NCI-H187 (cell line): ENCODE data around the gene PTCD2.

Experiments
- DNase-seq, 2 experiments: peaks; one replicate each; lab custom pipeline; 2025; lab: John Stamatoyannopoulos, UW

Gene PTCD2

GRCh38 chr5:72319976-72320752 is at the start of gene PTCD2, which contains the start of gene MRPS27:
TSS of gene PTCD2 (plus strand) at chr5:72320373. CDS start at chr5:72320383, 10 bp downstream.
TSS of gene MRPS27 (minus strand) at chr5:72320240. CDS start at chr5:72320221, 19 bp downstream.
- peak; percentile 88 to 95 for DNase-seq

- DNase-seq = no peak
Measured at GRCh38 chr5:72271702-72272101, 48.5 kb upstream of the PTCD2 start.

- no peak for DNase-seq
Measured at GRCh38 chr5:72272398-72272797, 47.8 kb upstream of the PTCD2 start.

GRCh38 chr5:72273547-72273946 is 46.6 kb upstream of the PTCD2 start:
- DNase-seq = no peak

GRCh38 chr5:72276219-72276752 is 43.9 kb upstream of the PTCD2 start:
- no peak for DNase-seq

- DNase-seq = no peak
Measured at GRCh38 chr5:72280581-72281069, 39.5 kb upstream of the PTCD2 start.

GRCh38 chr5:72281430-72281763 is 38.8 kb upstream of the PTCD2 start:
- DNase-seq = no peak

GRCh38 chr5:72281764-72282499 is 38.2 kb upstream of the PTCD2 start:
- DNase-seq = no peak

GRCh38 chr5:72282878-72283277 is 37.3 kb upstream of the PTCD2 start:
- DNase-seq = no peak

- no peak for DNase-seq
Measured at GRCh38 chr5:72283358-72283757, 36.8 kb upstream of the PTCD2 start.

- DNase-seq = no peak
Measured at GRCh38 chr5:72284559-72285423, 35.4 kb upstream of the PTCD2 start.

- no peak for DNase-seq
Measured at GRCh38 chr5:72285424-72285821, 34.8 kb upstream of the PTCD2 start.

GRCh38 chr5:72286798-72287197 is 33.4 kb upstream of the PTCD2 start:
- no peak for DNase-seq

GRCh38 chr5:72288924-72289323 is 31.2 kb upstream of the PTCD2 start:
- DNase-seq = peak; percentile 19 to 35

- no peak for DNase-seq
Measured at GRCh38 chr5:72290356-72291133, 29.6 kb upstream of the PTCD2 start.

GRCh38 chr5:72291601-72292000 is 28.6 kb upstream of the PTCD2 start:
- no peak for DNase-seq

- DNase-seq = no peak
Measured at GRCh38 chr5:72292411-72292810, 27.8 kb upstream of the PTCD2 start.

- DNase-seq = no peak
Measured at GRCh38 chr5:72293495-72294055, 26.6 kb upstream of the PTCD2 start.

GRCh38 chr5:72294473-72294872 is 25.7 kb upstream of the PTCD2 start:
- no peak for DNase-seq

- no peak for DNase-seq
Measured at GRCh38 chr5:72295539-72295938, 24.6 kb upstream of the PTCD2 start.

- DNase-seq = no peak
Measured at GRCh38 chr5:72296256-72296655, 23.9 kb upstream of the PTCD2 start.
